ENCODE measurements around the gene NF1. TPM values are rescaled to one million over a fixed set of nuclear protein-coding genes. Genes with fewer than 3 reads are reported as not detected.

NF1 gene
- polyA plus RNA-seq, 2 of the 4 experiments (the other 2 are of a cell fraction), result 15.9 to 73.2 TPM

- Histone ChIP-seq H3K27ac (no peak overlapping the region), H3K4me1 (no peaks in the 10 kb centered on the region), H3K4me2 (no peak overlapping the region), H3K4me3 (no peak overlapping the region), H3K9me3 (no peaks in the 10 kb centered on the region)
- ATAC-seq (no peak), FAIRE-seq (no peak), DNase-seq (ENCODE audit: low read depth in 1 of 2, low spot score in 1 of 2) (no peak)
- TF ChIP-seq RAD21 (conservative IDR thresholded peaks at IDR 0.05 in 1 of 2, IDR thresholded peaks at IDR 0.05 in 1 of 2) (no peak), SREBF2 (IDR thresholded peaks at IDR 0.05) (no peak), TFCP2L1 (CRISPR knock-in tag; IDR thresholded peaks at IDR 0.05) (no peak), CEBPB (IDR thresholded peaks at IDR 0.05) (peak in 1 of 2 experiments; percentile 18; a peak in 1 of 4 replicates)
- CTCF ChIA-PET, result interaction anchor here (0.6 to 13.2 kb wide), 4 partner anchors 14 to 139 kb away, joined by 3 to 197 read pairs (median 4); no protein-coding TSS in a partner anchor
- 79% methylated on average over 3 of the region's 3 CpGs for WGBS (ENCODE audit: missing lambda C conversion rate)
- POLR2A ChIA-PET, result no interaction called here
Observed at GRCh38 chr17:31386542-31387075, 291.8 kb downstream of the NF1 start.

GRCh38 chr17:31387438-31387837 lies 292.7 kb downstream of the NF1 start:
- ChIA-PET POLR2A (no interaction called here), CTCF (interaction anchor here (0.6 to 13.2 kb wide), 5 partner anchors 11 to 587 kb away, joined by 3 to 197 read pairs (median 3); no protein-coding TSS in a partner anchor)
- WGBS (ENCODE audit: missing lambda C conversion rate), result 73% methylated on average over 12 of the region's 12 CpGs
- ATAC-seq (no peak), FAIRE-seq (no peak), DNase-seq (ENCODE audit: low read depth in 1 of 2, low spot score in 1 of 2) (no peak)
- Histone ChIP-seq H3K4me1 (no peaks in the 10 kb centered on the region), H3K4me2 (no peak overlapping the region), H3K4me3 (no peak overlapping the region), H3K27ac (no peak overlapping the region), H3K9me3 (no peaks in the 10 kb centered on the region)
- TF ChIP-seq CTCF (IDR thresholded peaks at IDR 0.05) (no peak), HDAC2 (IDR thresholded peaks at IDR 0.05) (no peak), HEYL (CRISPR knock-in tag; IDR thresholded peaks at IDR 0.05) (no peak), BHLHE40 (IDR thresholded peaks at IDR 0.05; ENCODE audit: low read depth, low read length) (no peak)

- CTCF ChIA-PET, result interaction anchor here (1.2 to 13.2 kb wide), 11 partner anchors 9 to 458 kb away, joined by 3 to 197 read pairs (median 10); no protein-coding TSS in a partner anchor
- POLR2A ChIA-PET, result no interaction called here
- 91% methylated on average over 2 of the region's 2 CpGs for WGBS (ENCODE audit: missing lambda C conversion rate)
- Histone ChIP-seq H3K4me2 (no peak overlapping the region), H3K27ac (no peak overlapping the region), H3K4me1 (no peaks in the 10 kb centered on the region), H3K4me3 (no peak overlapping the region), H3K9me3 (no peaks in the 10 kb centered on the region)
- DNase-seq (ENCODE audit: low read depth in 1 of 2, low spot score in 1 of 2) (no peak), ATAC-seq (no peak), FAIRE-seq (no peak)
- TF ChIP-seq NPAS2 (CRISPR knock-in tag; IDR thresholded peaks at IDR 0.05; ENCODE audit: borderline replicate concordance) (no peak), SREBF2 (IDR thresholded peaks at IDR 0.05) (no peak), CHD4 (IDR thresholded peaks at IDR 0.05; ENCODE audit: borderline replicate concordance) (no peak), EHMT2 (IDR thresholded peaks at IDR 0.05; ENCODE audit: low read depth) (no peak), KDM1A (IDR thresholded peaks at IDR 0.05; ENCODE audit: low read depth) (no peak), HMGXB4 (CRISPR knock-in tag; IDR thresholded peaks at IDR 0.05; ENCODE audit: borderline replicate concordance) (no peak), ELK1 (IDR thresholded peaks at IDR 0.05; ENCODE audit: low read depth, low read length) (no peak), MYC (IDR thresholded peaks at IDR 0.05; ENCODE audit: borderline replicate concordance, low read length) (no peak), GATA3 (IDR thresholded peaks at IDR 0.05; ENCODE audit: borderline replicate concordance) (no peak), JUNB (IDR thresholded peaks at IDR 0.05) (no peak), HOXA7 (CRISPR knock-in tag; IDR thresholded peaks at IDR 0.05) (no peak), ATOH8 (CRISPR knock-in tag; IDR thresholded peaks at IDR 0.05; ENCODE audit: low read depth) (no peak)
Observed at GRCh38 chr17:31388351-31388750, 293.6 kb downstream of the NF1 start.
